Spinal cord (tissue), 10 donors: ENCODE results near the gene BOC. TPM values are rescaled to one million over a fixed set of nuclear protein-coding genes. Genes with fewer than 3 reads are reported as not detected.
A peak's percentile ranks its signal among the peaks of the same experiment; 100 is the strongest.
"Not testable (repeated sequence)": the region's sequence is repeated elsewhere in the genome, so short reads cannot be mapped to it uniquely, and the experiment has no call there.

Experiments used
- DNase-seq, 6 donors: peaks; one replicate each; pipeline versions ENCODE4 v3.0.0 to v3.0.0-alpha.2; 2013 to 2015; ENCODE audit warnings: low spot score in 6 of 6, low read depth in 4 of 6
- H3K27ac ChIP-seq: one replicate; pipeline ENCODE4 v1.5.1; 2013; ENCODE audit warnings: low read depth, low read length, control low read depth
- H3K27me3 ChIP-seq: one replicate; pipeline ENCODE4 v1.6.1; 2013; ENCODE audit warnings: low read length; ENCODE audit not compliant: control insufficient read depth, insufficient read depth
- H3K36me3 ChIP-seq: one replicate; pipeline ENCODE4 v1.6.1; 2013; ENCODE audit warnings: low read length; ENCODE audit not compliant: control insufficient read depth, insufficient read depth
- H3K4me1 ChIP-seq: one replicate; pipeline ENCODE4 v1.6.1; 2013; ENCODE audit warnings: low read length; ENCODE audit not compliant: control insufficient read depth, insufficient read depth
- H3K4me3 ChIP-seq: one replicate; pipeline ENCODE4 v1.5.1; 2013; ENCODE audit warnings: low read depth, low read length, control low read depth
- H3K9me3 ChIP-seq: one replicate; pipeline ENCODE4 v1.6.1; 2013; ENCODE audit warnings: low read length; ENCODE audit not compliant: control insufficient read depth, insufficient read depth
- WGBS: methylation state at CpG from one replicate; pipeline ENCODE4 v1.1.5; 2013; ENCODE audit warnings: missing lambda C conversion rate; ENCODE audit not compliant: insufficient coverage; 5-methylcytosine and 5-hydroxymethylcytosine counted together
- polyA plus RNA-seq, 2 donors: library from polyadenylated mRNA; unstranded; fragments of 120-200 nt; gene quantifications; one replicate each; pipeline ENCODE4 v1.2.1, GENCODE V29; 2013; ENCODE audit not compliant: insufficient read length in 2 of 2
- total RNA-seq, 2 donors: library from RNA; depleted of rRNA in 1 of 2; stranded (reverse); fragments of 120-200 nt in 1 of 2; fragments of >200 nt in 1 of 2; gene quantifications; one replicate each; pipeline versions ENCODE4 v1.2.3 to v1.2.4, GENCODE V29; 2013 to 2014
- donor health status: healthy.

BOC gene
- total and polyA plus RNA-seq, 4 donors: 37.7 to 57.0 (median 47.3) TPM

- Histone ChIP-seq H3K9me3 (no peaks in the 10 kb centered on the region), H3K4me3 (no peak overlapping the region), H3K27me3 (no peaks in the 10 kb centered on the region), H3K36me3 (no peaks in the 10 kb centered on the region), H3K27ac (no peak overlapping the region), H3K4me1 (peaks cover 16% of the 10 kb centered on the region)
- no peak for DNase-seq
- no CpG with 5 or more reads among the region's 7 CpGs for WGBS
Observed at GRCh38 chr3:113170771-113171170, 40.6 kb upstream of the BOC start.

DNA sequence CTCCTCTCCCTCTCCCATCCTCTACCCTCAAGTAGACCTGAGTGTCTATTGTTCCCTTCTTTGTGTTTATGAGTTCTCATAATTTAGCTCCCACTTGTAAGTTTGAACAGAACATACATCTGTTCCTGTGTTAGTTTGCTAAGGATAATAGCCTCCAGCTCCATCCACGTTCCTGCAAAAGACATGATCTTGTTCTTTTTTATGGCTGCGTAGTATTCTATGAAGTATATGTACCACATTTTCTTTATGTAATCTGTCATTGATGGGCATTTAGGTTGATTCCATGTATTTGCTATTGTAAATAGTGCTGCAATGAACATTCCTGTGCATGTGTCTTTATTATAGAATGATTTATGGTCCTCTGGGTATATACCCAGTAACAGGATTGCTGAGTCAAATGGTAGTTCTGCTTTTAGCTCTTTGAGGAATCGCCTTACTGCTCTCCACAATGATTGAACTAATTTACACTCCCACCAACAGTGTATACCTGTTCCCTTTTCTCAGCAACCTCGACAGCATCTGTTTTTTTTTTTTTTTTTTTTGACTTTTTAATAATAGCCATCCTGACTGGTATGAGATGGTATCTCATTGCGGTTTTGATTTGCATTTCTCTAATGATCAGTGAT is 39.6 kb upstream of the BOC start:
- not testable (repeated sequence) for H3K4me3 ChIP-seq, H3K27me3 ChIP-seq, H3K36me3 ChIP-seq, DNase-seq, H3K27ac ChIP-seq, H3K9me3 ChIP-seq
- H3K4me1 ChIP-seq: peaks cover 10% of the 10 kb centered on the region
- WGBS: no CpG with 5 or more reads among the region's 5 CpGs

GRCh38 chr3:113173102-113173501 is 38.3 kb upstream of the BOC start:
- Histone ChIP-seq H3K27ac (no peak overlapping the region), H3K4me3 (no peak overlapping the region), H3K27me3 (no peaks in the 10 kb centered on the region), H3K36me3 (no peaks in the 10 kb centered on the region), H3K4me1 (peaks cover 6% of the 10 kb centered on the region), H3K9me3 (no peaks in the 10 kb centered on the region)
- no peak for DNase-seq
- no CpG with 5 or more reads among the region's 2 CpGs for WGBS

DNA sequence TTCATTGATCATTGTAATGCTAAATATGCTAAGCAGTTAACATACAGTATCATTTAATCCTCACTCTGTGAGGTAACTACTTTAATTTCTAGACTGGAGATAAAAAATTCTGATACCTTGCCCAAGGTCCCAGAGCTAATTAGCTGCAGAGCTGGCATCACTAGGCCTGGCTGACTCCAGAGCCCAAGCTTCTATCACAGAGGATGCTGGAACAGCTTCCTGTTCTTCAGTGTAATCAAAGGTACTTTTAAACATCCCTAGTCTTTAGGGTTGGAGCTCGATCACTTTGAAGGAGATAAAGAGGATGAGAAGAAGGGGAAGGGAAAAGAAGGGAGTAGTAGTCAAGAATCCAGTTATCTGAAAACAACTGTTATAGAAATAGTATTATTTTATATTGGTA is 37.1 kb upstream of the BOC start:
- Histone ChIP-seq H3K27ac (no peak overlapping the region), H3K27me3 (no peaks in the 10 kb centered on the region), H3K36me3 (no peaks in the 10 kb centered on the region), H3K9me3 (no peaks in the 10 kb centered on the region), H3K4me1 (peaks cover 6% of the 10 kb centered on the region), H3K4me3 (no peak overlapping the region)
- no CpG with 5 or more reads among the region's 1 CpG for WGBS
- peak in 2 of 6 donors; percentile 41 to 63 for DNase-seq

- WGBS: 58% methylated on average over 4 of the region's 7 CpGs
Observed at GRCh38 chr3:113174801-113175485, 36.4 kb upstream of the BOC start.

GRCh38 chr3:113177526-113177925 is 33.8 kb upstream of the BOC start:
- WGBS: 40% methylated on average over 1 of the region's 2 CpGs
- H3K27ac ChIP-seq: no peak overlapping the region
- no peak for DNase-seq

More at GRCh38 chr3:113174801-113175485, 36.4 kb upstream of the BOC start:
- H3K4me3 ChIP-seq: no peak overlapping the region
- H3K4me1 ChIP-seq: peaks cover 4% of the 10 kb centered on the region
- DNase-seq: peak in 1 of 6 donors; percentile 61
- no peak overlapping the region for H3K27ac ChIP-seq
- no peaks in the 10 kb centered on the region for H3K27me3 ChIP-seq
- H3K36me3 ChIP-seq: no peaks in the 10 kb centered on the region
- no peaks in the 10 kb centered on the region for H3K9me3 ChIP-seq

GRCh38 chr3:113179235-113179824 is 32.0 kb upstream of the BOC start:
- H3K27me3 ChIP-seq: peaks cover 2% of the 10 kb centered on the region
- no peaks in the 10 kb centered on the region for H3K4me1 ChIP-seq
- no peaks in the 10 kb centered on the region for H3K9me3 ChIP-seq
- WGBS: 84% methylated on average over 3 of the region's 4 CpGs
- H3K36me3 ChIP-seq: no peaks in the 10 kb centered on the region
- no peak overlapping the region for H3K4me3 ChIP-seq
- H3K27ac ChIP-seq: no peak overlapping the region
- no peak for DNase-seq

More at GRCh38 chr3:113177526-113177925, 33.8 kb upstream of the BOC start:
- Histone ChIP-seq H3K9me3 (no peaks in the 10 kb centered on the region), H3K36me3 (no peaks in the 10 kb centered on the region), H3K4me1 (no peaks in the 10 kb centered on the region), H3K27me3 (peaks cover 2% of the 10 kb centered on the region), H3K4me3 (no peak overlapping the region)

- no peak for DNase-seq
- Histone ChIP-seq H3K9me3 (no peaks in the 10 kb centered on the region), H3K4me3 (no peak overlapping the region), H3K27ac (no peak overlapping the region), H3K36me3 (no peaks in the 10 kb centered on the region), H3K27me3 (peaks cover 2% of the 10 kb centered on the region), H3K4me1 (no peaks in the 10 kb centered on the region)
- WGBS: 92% methylated on average over 12 of the region's 13 CpGs
Observed at GRCh38 chr3:113183748-113184661, 27.4 kb upstream of the BOC start.

DNA sequence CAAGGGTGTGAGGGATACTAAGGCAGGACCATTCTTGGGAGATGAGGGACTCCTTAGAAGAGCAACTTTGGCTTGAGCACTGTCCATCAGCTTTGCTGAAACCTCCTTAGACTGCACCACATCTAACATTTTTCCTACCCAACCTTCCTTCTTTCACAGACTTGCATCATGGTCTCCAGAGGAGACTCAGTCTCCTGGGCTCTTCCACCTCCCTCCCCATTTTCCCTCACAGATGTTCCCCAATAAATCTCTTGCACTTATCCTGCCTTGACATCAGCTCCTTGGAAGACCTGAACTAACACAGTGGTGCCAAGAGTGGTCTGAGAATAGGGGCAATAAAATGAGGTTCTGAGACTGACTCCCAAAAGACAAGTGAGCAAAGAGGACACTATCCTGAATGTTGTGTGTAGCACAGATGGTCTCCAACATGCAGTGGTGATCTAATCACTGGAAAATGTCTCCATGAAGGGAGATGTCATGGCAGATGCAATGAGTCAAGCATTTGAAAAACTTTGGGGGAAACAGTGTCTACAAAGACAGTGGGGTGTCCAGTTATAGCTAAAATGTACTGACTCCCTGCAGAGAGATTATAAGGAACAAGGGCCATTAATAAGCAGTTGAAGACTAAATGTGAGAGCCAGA is 26.0 kb upstream of the BOC start:
- no peak for DNase-seq
- no peak overlapping the region for H3K4me3 ChIP-seq

More for the DNA sequence above, 26.0 kb upstream of the BOC start:
- Histone ChIP-seq H3K27me3 (peaks cover 2% of the 10 kb centered on the region), H3K9me3 (no peaks in the 10 kb centered on the region), H3K27ac (no peak overlapping the region), H3K36me3 (no peaks in the 10 kb centered on the region), H3K4me1 (no peaks in the 10 kb centered on the region)
